CD14-positive monocyte (primary cell): ENCODE data around the gene PBX4. TPM values are rescaled to one million over a fixed set of nuclear protein-coding genes. Genes with fewer than 3 reads are reported as not detected.
"Not testable (repeated sequence)": the region's sequence is repeated elsewhere in the genome, so short reads cannot be mapped to it uniquely, and the experiment has no call there.

Source experiments
- DNase-seq, 3 donors: peaks; one replicate each; pipeline ENCODE4 v3.0.0-alpha.2; 2011 to 2022
- H2AFZ ChIP-seq: 2 replicates; pipeline ENCODE4 v1.6.0; 2012; ENCODE audit warnings: mild to moderate bottlenecking, low read depth, low read length, inconsistent platforms; ENCODE audit not compliant: insufficient read depth, poor library complexity, severe bottlenecking
- H3K27ac ChIP-seq, 2 donors: 1 replicate in 1 of 2; 2 replicates in 1 of 2; pipeline ENCODE4 v1.5.1; 2012 to 2013; ENCODE audit warnings: low read length in 2 of 2, control low read depth in 1 of 2, inconsistent platforms in 1 of 2, low read depth in 1 of 2, mild to moderate bottlenecking in 1 of 2
- H3K27me3 ChIP-seq, 2 donors: one replicate each; pipeline versions ENCODE4 v1.6.0 to v1.6.1; 2011 to 2013; ENCODE audit warnings: low read length in 2 of 2; ENCODE audit not compliant: control insufficient read depth in 2 of 2, insufficient read depth in 2 of 2
- H3K36me3 ChIP-seq, 2 donors: replicated peaks in 1 of 2; 1 replicate in 1 of 2; 2 replicates in 1 of 2; pipeline versions ENCODE4 v1.5.1 to v1.6.1; 2012 to 2013; ENCODE audit warnings: low read length in 2 of 2, control low read depth in 1 of 2, inconsistent platforms in 1 of 2, mild to moderate bottlenecking in 1 of 2; ENCODE audit not compliant: insufficient read depth in 2 of 2, control insufficient read depth in 1 of 2
- H3K4me1 ChIP-seq, 2 donors: 1 replicate in 1 of 2; 2 replicates in 1 of 2; pipeline versions ENCODE4 v1.5.1 to v1.6.1; 2012 to 2013; ENCODE audit warnings: low read length in 2 of 2, control low read depth in 1 of 2, inconsistent platforms in 1 of 2, mild to moderate bottlenecking in 1 of 2, moderate library complexity in 1 of 2; ENCODE audit not compliant: insufficient read depth in 2 of 2, control insufficient read depth in 1 of 2
- H3K4me2 ChIP-seq: replicated peaks from 2 replicates; pipeline ENCODE3; 2012; ENCODE audit warnings: low read length, moderate library complexity, mild to moderate bottlenecking; ENCODE audit not compliant: poor library complexity, severe bottlenecking; ENCODE audit errors: extremely low read depth
- H3K4me3 ChIP-seq, 3 experiments: fragments of 200-600 bp in 1 of 3; sonication (generic) in 1 of 3; replicated peaks in 1 of 3; 1 replicate in 2 of 3; 2 replicates in 1 of 3; pipeline ENCODE4 v1.5.1; 2011 to 2013; ENCODE audit warnings: low read length in 3 of 3, mild to moderate bottlenecking in 3 of 3, control low read depth in 2 of 3, low read depth in 2 of 3, inconsistent platforms in 1 of 3, moderate library complexity in 1 of 3
- H3K79me2 ChIP-seq: 2 replicates; pipeline ENCODE4 v1.6.0; 2012; ENCODE audit warnings: mild to moderate bottlenecking, control low read depth, inconsistent platforms, low read length, moderate library complexity; ENCODE audit not compliant: insufficient read depth
- H3K9ac ChIP-seq: 2 replicates; pipeline ENCODE4 v1.6.0; 2017; ENCODE audit warnings: low read length, mild to moderate bottlenecking; ENCODE audit not compliant: insufficient read depth, poor library complexity, severe bottlenecking
- H3K9me3 ChIP-seq, 2 donors: replicated peaks in 1 of 2; 1 replicate in 1 of 2; 2 replicates in 1 of 2; pipeline versions ENCODE4 v1.5.1 to v1.6.1; 2012 to 2013; ENCODE audit warnings: low read length in 2 of 2, control low read depth in 1 of 2; ENCODE audit not compliant: control insufficient read depth in 1 of 2, insufficient read depth in 1 of 2
- H4K20me1 ChIP-seq: 2 replicates; pipeline ENCODE4 v1.6.0; 2012; ENCODE audit warnings: mild to moderate bottlenecking, low read length, control low read depth, moderate library complexity; ENCODE audit not compliant: insufficient read depth
- H3K27ac Mint-ChIP-seq, 7 donors: one replicate each; pipeline ENCODE4 v1.8.0; 2020; ENCODE audit warnings: mild to moderate bottlenecking in 7 of 7, mixed read lengths in 7 of 7, moderate library complexity in 6 of 7, inconsistent platforms in 2 of 7
- H3K27me3 Mint-ChIP-seq, 3 donors: one replicate each; pipeline ENCODE4 v1.8.0; 2021 to 2022; ENCODE audit warnings: low read depth in 3 of 3, mild to moderate bottlenecking in 3 of 3, mixed read lengths in 3 of 3, moderate library complexity in 3 of 3, inconsistent platforms in 1 of 3
- H3K36me3 Mint-ChIP-seq, 2 donors: one replicate each; pipeline ENCODE4 v1.8.0; 2020; ENCODE audit warnings: mixed read lengths in 2 of 2, inconsistent platforms in 1 of 2, mild to moderate bottlenecking in 1 of 2
- H3K4me1 Mint-ChIP-seq: one replicate; pipeline ENCODE4 v1.8.0; 2020; ENCODE audit warnings: mild to moderate bottlenecking, mixed read lengths
- H3K4me3 Mint-ChIP-seq, 2 donors: one replicate each; pipeline ENCODE4 v1.8.0; 2020; ENCODE audit warnings: mild to moderate bottlenecking in 2 of 2, mixed read lengths in 2 of 2, moderate library complexity in 1 of 2
- H3K9me3 Mint-ChIP-seq, 7 donors: one replicate each; pipeline ENCODE4 v1.8.0; 2020 to 2022; ENCODE audit warnings: mixed read lengths in 7 of 7, mild to moderate bottlenecking in 6 of 7, moderate library complexity in 6 of 7, inconsistent platforms in 2 of 7
- WGBS: methylation state at CpG from one replicate; pipeline ENCODE4 v1.1.5; 2013; ENCODE audit warnings: missing lambda C conversion rate; ENCODE audit not compliant: insufficient coverage; 5-methylcytosine and 5-hydroxymethylcytosine counted together
- intact Hi-C, 2 donors: fragments of 100-400 bp; cut with micrococcal nuclease; formaldehyde crosslinking; loops; one replicate each; pipeline versions ENCODE4 v1.15.0 to v1.15.1; 2023
- polyA minus RNA-seq: library from RNA; depleted of rRNA, polyadenylated mRNA; stranded (reverse); fragments of >200 nt; gene quantifications from 2 replicates; pipeline ENCODE4 v1.2.3, GENCODE V29; 2012
- polyA plus RNA-seq, 3 donors: library from polyadenylated mRNA; depleted of rRNA in 1 of 3; unstranded in 2 of 3; stranded (reverse) in 1 of 3; fragments of 300-500 nt in 2 of 3; fragments of >200 nt in 1 of 3; fragmentation: Illumina TruSeq in 2 of 3; gene quantifications; 1 replicate in 2 of 3; 2 replicates in 1 of 3; pipeline ENCODE4 v1.2.3, GENCODE V29; 2012 to 2021
- total RNA-seq, 12 experiments: library from RNA in 1 of 12; stranded (reverse) in 1 of 12; fragments of 120-200 nt in 1 of 12; gene quantifications; one replicate each; pipeline ENCODE4 v1.2.4 and lab custom pipeline; 2013 to 2026; ENCODE audit warnings: mixed read lengths in 6 of 12, inconsistent platforms in 1 of 12
- TF ChIP-seq, protein P1 (sequence below): fragments of 200-600 bp; IDR thresholded peaks from one replicate; pipeline ENCODE4 v1.8.0; 2022; ENCODE audit warnings: antibody characterized with exemption, mild to moderate bottlenecking

PBX4 gene
- 0.52 TPM for total RNA-seq (2013)
- polyA plus RNA-seq (1 to 10 TPM in 1 of 3 donors, not detected in 2; 2.4 TPM), polyA minus RNA-seq (0.42 and 0.64 TPM in 2 replicates), total RNA-seq (lab: John Stamatoyannopoulos, UW) (0 to 2.0 (median 0.66) reads per million in 11 experiments)

DNA sequence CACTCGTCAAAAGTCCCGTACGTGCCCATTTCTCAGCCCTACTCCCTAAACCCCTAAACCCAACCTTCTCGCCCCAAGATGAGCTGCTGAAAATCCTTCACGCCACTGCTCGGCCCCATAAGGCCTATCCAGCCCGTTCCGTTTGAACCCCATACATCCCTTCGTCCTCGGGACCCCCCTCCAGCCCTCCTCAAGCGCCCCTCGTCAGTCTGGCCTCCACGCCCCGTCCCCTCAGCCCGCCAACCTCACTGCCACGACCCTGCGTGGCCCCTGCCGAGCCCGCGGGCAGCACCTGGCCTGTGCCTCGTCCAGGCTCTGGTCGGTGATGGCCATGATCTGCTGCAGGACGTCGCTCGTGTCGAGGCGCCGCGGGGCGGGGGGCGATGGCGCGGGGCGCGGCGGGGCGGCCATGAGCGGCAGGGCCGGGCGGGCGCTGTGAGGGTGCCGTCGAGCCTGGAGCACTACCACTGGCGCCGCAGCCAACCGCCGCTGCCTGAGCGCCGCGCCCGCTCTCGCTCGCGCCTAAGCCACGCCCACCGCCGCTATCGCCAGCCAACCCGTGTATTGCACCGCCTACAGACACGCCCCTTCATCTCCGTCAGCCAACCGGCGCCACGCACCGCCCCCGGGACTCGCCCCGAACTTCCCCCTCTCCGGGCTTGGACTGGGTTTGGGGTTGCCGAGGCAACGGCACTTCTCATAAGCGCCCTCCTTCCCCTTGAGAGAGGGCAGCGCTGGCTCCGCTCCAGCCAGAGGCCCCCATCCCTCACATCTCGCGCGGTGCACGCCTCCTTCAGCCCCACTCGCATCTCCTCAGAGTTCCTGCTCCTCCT, at the start of gene PBX4:
Gene PBX4, minus strand, starts transcription at position 469 of the 833 bp plus-strand sequence. Its CDS starts 58 bp downstream, at position 411.
- intact Hi-C loops: loop anchor here in 1 of 2 donors (2.0 to 5.0 kb wide), 2 partner anchors 28 to 296 kb away; partner anchors contain the start of genes MAU2 and SUGP1
- peak within 1 kb of the TSS; percentile 51 for H3K9ac ChIP-seq
- H3K4me2 ChIP-seq: peak within 1 kb of the TSS; percentile 77
- Mint-ChIP-seq H3K4me3 (peak within 1 kb of the TSS; percentile 67 to 80), H3K27ac (peak within 1 kb of the TSS; percentile 53 to 92 (median 76)), H3K36me3 (peaks cover 6% of the 10 kb centered on the region in 2 donors), H3K9me3 (peaks cover 0 to 5% (median 0%) of the 10 kb centered on the region in 7 donors), H3K27me3 (peaks cover 4 to 11% (median 7%) of the 10 kb centered on the region in 3 donors), H3K4me1 (peaks cover 17% of the 10 kb centered on the region)
- H3K4me3 ChIP-seq: peak within 1 kb of the TSS in 1 of 3 experiments; percentile 63
- H3K27me3 ChIP-seq: peaks cover 0 to 2% of the 10 kb centered on the region in 2 donors
- peak within 1 kb of the TSS; percentile 92 for H2AFZ ChIP-seq
- peaks cover 17 to 22% of the 10 kb centered on the region in 2 donors for H3K4me1 ChIP-seq
- H3K79me2 ChIP-seq: no peaks in the 10 kb centered on the region
- TF ChIP-seq, protein P1, sequence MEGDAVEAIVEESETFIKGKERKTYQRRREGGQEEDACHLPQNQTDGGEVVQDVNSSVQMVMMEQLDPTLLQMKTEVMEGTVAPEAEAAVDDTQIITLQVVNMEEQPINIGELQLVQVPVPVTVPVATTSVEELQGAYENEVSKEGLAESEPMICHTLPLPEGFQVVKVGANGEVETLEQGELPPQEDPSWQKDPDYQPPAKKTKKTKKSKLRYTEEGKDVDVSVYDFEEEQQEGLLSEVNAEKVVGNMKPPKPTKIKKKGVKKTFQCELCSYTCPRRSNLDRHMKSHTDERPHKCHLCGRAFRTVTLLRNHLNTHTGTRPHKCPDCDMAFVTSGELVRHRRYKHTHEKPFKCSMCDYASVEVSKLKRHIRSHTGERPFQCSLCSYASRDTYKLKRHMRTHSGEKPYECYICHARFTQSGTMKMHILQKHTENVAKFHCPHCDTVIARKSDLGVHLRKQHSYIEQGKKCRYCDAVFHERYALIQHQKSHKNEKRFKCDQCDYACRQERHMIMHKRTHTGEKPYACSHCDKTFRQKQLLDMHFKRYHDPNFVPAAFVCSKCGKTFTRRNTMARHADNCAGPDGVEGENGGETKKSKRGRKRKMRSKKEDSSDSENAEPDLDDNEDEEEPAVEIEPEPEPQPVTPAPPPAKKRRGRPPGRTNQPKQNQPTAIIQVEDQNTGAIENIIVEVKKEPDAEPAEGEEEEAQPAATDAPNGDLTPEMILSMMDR: no peak
- peaks cover under 1% of the 10 kb centered on the region in 2 donors for H3K36me3 ChIP-seq
- WGBS: 9% methylated on average over 78 of the region's 80 CpGs
- H3K9me3 ChIP-seq: no peaks in the 10 kb centered on the region
- peak within 1 kb of the TSS in 1 of 2 donors; percentile 36 for H3K27ac ChIP-seq
- no peaks in the 10 kb centered on the region for H4K20me1 ChIP-seq
- DNase-seq: peak; percentile 97 to 99 (median 97)

DNA sequence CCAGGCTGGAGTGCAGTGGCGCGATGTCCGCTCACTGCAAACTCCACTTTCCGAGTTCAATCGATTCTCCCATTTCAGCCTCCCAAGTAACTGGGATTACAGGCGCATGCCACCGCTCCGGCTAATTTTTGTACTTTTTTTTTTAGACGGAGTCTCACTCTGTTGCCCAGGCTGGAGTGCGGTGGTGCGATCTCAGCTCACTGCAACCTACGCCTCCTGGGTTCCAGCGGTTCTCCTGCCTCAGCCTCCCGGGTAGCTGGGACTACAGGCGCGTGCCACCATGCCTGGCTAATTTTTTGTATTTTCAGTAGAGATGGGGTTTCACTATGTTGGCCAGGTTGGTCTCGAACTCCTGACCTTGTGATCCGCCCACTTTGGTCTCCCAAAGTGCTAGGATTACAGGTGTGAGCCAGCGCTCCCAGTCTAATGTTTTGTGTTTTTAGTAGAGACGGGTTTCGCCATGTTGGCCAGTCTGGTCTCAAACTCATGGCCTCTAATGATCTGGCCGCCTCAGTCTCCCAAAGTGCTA, 47.0 kb upstream of the PBX4 start:
- peaks cover 51% of the 10 kb centered on the region for H3K79me2 ChIP-seq
- intact Hi-C loops: loop anchor here (5.0 to 10.0 kb wide), 4 partner anchors 67 to 239 kb away; partner anchors contain the start of genes ZNF14 (in 1 of the 2), ZNF506 (in 1 of the 2) and ZNF93 (in 1 of the 2)
- H3K27me3 Mint-ChIP-seq, H4K20me1 ChIP-seq, H3K36me3 ChIP-seq, H3K4me2 ChIP-seq, H3K4me3 ChIP-seq, H3K9ac ChIP-seq, H2AFZ ChIP-seq, H3K27me3 ChIP-seq, DNase-seq, H3K9me3 ChIP-seq, H3K36me3 Mint-ChIP-seq, H3K27ac Mint-ChIP-seq, H3K4me3 Mint-ChIP-seq, H3K27ac ChIP-seq: not testable (repeated sequence)
- WGBS: 98% methylated on average over 15 of the region's 22 CpGs
- H3K4me1 Mint-ChIP-seq: peaks cover 41% of the 10 kb centered on the region
- H3K9me3 Mint-ChIP-seq: peaks cover under 1 to 18% (median 2%) of the 10 kb centered on the region in 7 donors
- peaks cover 36 to 52% of the 10 kb centered on the region in 2 donors for H3K4me1 ChIP-seq
